Neural cell (in vitro differentiated cells): ENCODE results near the gene RAB34. TPM values are rescaled to one million over a fixed set of nuclear protein-coding genes. Genes with fewer than 3 reads are reported as not detected.

Source experiments
- H2AFZ ChIP-seq: fragments of 200-600, 300-800 bp; sonication (generic), shearing (Covaris generic); 2 replicates; pipeline ENCODE4 v1.6.0; 2014; ENCODE audit warnings: low read depth, mild to moderate bottlenecking, antibody characterized with exemption, low read length, moderate library complexity
- H3F3A ChIP-seq: fragments of 200-600 bp; shearing (Covaris generic); 2 replicates; pipeline ENCODE4 v1.6.1; 2016; ENCODE audit warnings: mild to moderate bottlenecking, moderate library complexity, mixed read lengths, antibody characterized with exemption, low read length; ENCODE audit not compliant: insufficient read depth, poor library complexity, severe bottlenecking
- H3K27ac ChIP-seq: fragments of 200-600, 300-800 bp; sonication (generic), shearing (Covaris generic); 2 replicates; pipeline ENCODE4 v1.5.1; 2014; ENCODE audit warnings: mild to moderate bottlenecking, low read length, moderate library complexity
- H3K27me3 ChIP-seq: fragments of 300-800, 200-600 bp; sonication (generic), shearing (Covaris generic); 2 replicates; pipeline ENCODE4 v1.6.0; 2014; ENCODE audit warnings: mild to moderate bottlenecking, low read depth, low read length, moderate library complexity; ENCODE audit not compliant: insufficient read depth
- H3K36me3 ChIP-seq: fragments of 300-800, 200-600 bp; sonication (generic), shearing (Covaris generic); 2 replicates; pipeline ENCODE4 v1.5.1; 2014; ENCODE audit warnings: mild to moderate bottlenecking, antibody characterized with exemption, low read length, moderate library complexity; ENCODE audit not compliant: insufficient read depth
- H3K4me2 ChIP-seq: fragments of 300-800, 200-600 bp; sonication (generic), shearing (Covaris generic); 2 replicates; pipeline ENCODE4 v1.6.0; 2014; ENCODE audit warnings: mild to moderate bottlenecking, low read length
- H3K4me3 ChIP-seq: fragments of 300-800, 200-600 bp; sonication (generic), shearing (Covaris generic); 2 replicates; pipeline ENCODE4 v1.5.1; 2014; ENCODE audit warnings: mild to moderate bottlenecking, low read length, moderate library complexity
- H3K79me2 ChIP-seq: fragments of 200-600 bp; shearing (Covaris generic); replicated peaks from 2 replicates; pipeline ENCODE4 v1.6.0; 2014; ENCODE audit warnings: mild to moderate bottlenecking, low read length, moderate library complexity; ENCODE audit not compliant: insufficient read depth
- H3K9ac ChIP-seq: fragments of 300-800, 200-600 bp; sonication (generic), shearing (Covaris generic); 2 replicates; pipeline ENCODE4 v1.6.1; 2016; ENCODE audit warnings: mild to moderate bottlenecking, low read length, mixed read lengths
- H3K9me2 ChIP-seq: fragments of 200-600 bp; shearing (Covaris generic); 2 replicates; pipeline ENCODE4 v1.6.1; 2016; ENCODE audit warnings: mild to moderate bottlenecking, low read length, mixed read lengths; ENCODE audit not compliant: insufficient read depth
- H3K9me3 ChIP-seq: fragments of 200-600, 300-800 bp; sonication (generic), shearing (Covaris generic); 2 replicates; pipeline ENCODE4 v1.6.1; 2016; ENCODE audit warnings: mild to moderate bottlenecking, mixed run types, low read length, moderate library complexity, mixed read lengths
- H4K20me1 ChIP-seq: fragments of 200-600 bp; shearing (Covaris generic); 2 replicates; pipeline ENCODE4 v1.6.1; 2016; ENCODE audit warnings: mild to moderate bottlenecking, mixed run types; ENCODE audit not compliant: insufficient read depth
- EP300 ChIP-seq: fragments of 450-650 bp; conservative IDR thresholded peaks from 2 replicates; pipeline ENCODE4 v1.6.1; 2014; ENCODE audit warnings: antibody characterized with exemption, mild to moderate bottlenecking, moderate library complexity; ENCODE audit not compliant: poor library complexity, severe bottlenecking
- EZH2 ChIP-seq: fragments of 200-600, 300-800 bp; shearing (Covaris generic), sonication (generic); IDR thresholded peaks from 2 replicates; pipeline ENCODE4 v1.6.1; 2014; ENCODE audit warnings: antibody characterized with exemption, low read length, borderline replicate concordance, mild to moderate bottlenecking; ENCODE audit not compliant: insufficient read depth, poor library complexity, severe bottlenecking
- MXI1 ChIP-seq: fragments of 450-650 bp; conservative IDR thresholded peaks from 2 replicates; pipeline ENCODE4 v1.6.1; 2014; ENCODE audit warnings: antibody characterized with exemption, mild to moderate bottlenecking; ENCODE audit not compliant: poor library complexity, severe bottlenecking
- POLR2AphosphoS5 ChIP-seq: IDR thresholded peaks from 2 replicates; pipeline ENCODE4 v1.6.1; 2012
- RAD21 ChIP-seq: fragments of 450-650 bp; conservative IDR thresholded peaks from 2 replicates; pipeline ENCODE4 v1.6.1; 2014; ENCODE audit warnings: antibody characterized with exemption, mild to moderate bottlenecking, moderate library complexity
- SMC3 ChIP-seq: fragments of 450-650 bp; conservative IDR thresholded peaks from 2 replicates; pipeline ENCODE4 v1.6.1; 2014; ENCODE audit warnings: antibody characterized with exemption, mild to moderate bottlenecking, moderate library complexity; ENCODE audit not compliant: poor library complexity
- TAF1 ChIP-seq: IDR thresholded peaks from 2 replicates; pipeline ENCODE4 v1.6.1; 2012; ENCODE audit warnings: low read depth
- polyA plus RNA-seq: library from polyadenylated mRNA; depleted of rRNA; stranded (reverse); fragments of >200 nt; gene quantifications from 2 replicates; pipeline ENCODE4 v1.2.3, GENCODE V29; 2014
- TF ChIP-seq, protein P1 (sequence below): fragments of 450-650 bp; IDR thresholded peaks from 2 replicates; pipeline ENCODE4 v1.5.1; 2014; ENCODE audit warnings: antibody characterized with exemption, mild to moderate bottlenecking, moderate library complexity; ENCODE audit not compliant: poor library complexity, severe bottlenecking
- TF ChIP-seq, protein P2 (sequence below): IDR thresholded peaks from 2 replicates; pipeline ENCODE4 v1.6.1; 2012; ENCODE audit warnings: borderline replicate concordance

Gene RAB34
- polyA plus RNA-seq, 1 donor from 2014 or later: 9.3 TPM

DNA sequence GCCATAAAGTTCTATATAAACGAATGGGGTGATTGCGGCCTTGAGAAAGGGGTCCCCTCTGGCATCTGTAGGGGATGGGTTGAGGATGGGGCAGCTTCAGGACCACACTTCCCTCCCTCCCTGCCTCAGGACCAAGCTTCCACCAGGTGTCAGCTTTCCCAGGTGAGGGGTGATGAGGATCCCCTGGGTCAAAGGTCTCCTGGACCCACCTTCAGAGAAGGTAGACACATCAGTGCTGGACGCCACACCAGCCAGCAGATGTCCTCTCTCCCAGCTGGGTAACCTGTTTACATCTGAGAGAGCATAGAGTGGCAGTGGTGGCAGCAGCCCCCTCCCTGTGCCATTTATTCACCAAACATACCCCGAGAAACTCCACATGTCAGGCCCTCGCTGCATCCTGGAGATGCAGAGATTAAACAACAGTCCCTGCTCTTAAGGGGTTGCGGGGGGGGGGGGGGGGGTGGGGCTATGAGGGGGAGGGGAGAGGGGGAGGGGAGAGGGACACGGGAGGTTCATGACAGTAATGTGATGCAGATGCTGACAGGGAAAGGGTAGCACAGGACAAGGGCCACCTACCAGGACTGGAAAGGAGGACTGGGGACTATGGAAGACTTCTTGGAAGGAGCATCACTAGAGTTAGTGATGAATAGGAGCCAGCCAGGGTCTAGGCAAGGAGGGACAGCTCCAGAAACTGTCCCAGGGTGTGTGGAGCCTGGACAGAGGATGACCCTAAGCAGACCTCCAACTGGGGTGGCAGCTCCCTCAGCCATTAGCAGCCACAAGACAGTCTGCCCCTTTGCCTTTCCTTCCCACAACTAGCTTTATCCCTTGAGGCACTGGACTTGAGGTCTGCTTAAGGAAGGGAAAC, 11.0 kb downstream of the RAB34 start:
- H3K27me3 ChIP-seq: no peaks in the 10 kb centered on the region
- no peak overlapping the region for H2AFZ ChIP-seq
- TF ChIP-seq, protein P1, sequence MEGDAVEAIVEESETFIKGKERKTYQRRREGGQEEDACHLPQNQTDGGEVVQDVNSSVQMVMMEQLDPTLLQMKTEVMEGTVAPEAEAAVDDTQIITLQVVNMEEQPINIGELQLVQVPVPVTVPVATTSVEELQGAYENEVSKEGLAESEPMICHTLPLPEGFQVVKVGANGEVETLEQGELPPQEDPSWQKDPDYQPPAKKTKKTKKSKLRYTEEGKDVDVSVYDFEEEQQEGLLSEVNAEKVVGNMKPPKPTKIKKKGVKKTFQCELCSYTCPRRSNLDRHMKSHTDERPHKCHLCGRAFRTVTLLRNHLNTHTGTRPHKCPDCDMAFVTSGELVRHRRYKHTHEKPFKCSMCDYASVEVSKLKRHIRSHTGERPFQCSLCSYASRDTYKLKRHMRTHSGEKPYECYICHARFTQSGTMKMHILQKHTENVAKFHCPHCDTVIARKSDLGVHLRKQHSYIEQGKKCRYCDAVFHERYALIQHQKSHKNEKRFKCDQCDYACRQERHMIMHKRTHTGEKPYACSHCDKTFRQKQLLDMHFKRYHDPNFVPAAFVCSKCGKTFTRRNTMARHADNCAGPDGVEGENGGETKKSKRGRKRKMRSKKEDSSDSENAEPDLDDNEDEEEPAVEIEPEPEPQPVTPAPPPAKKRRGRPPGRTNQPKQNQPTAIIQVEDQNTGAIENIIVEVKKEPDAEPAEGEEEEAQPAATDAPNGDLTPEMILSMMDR: no peak
- TF ChIP-seq MXI1 (no peak), TAF1 (no peak), EZH2 (no peak), SMC3 (no peak), POLR2AphosphoS5 (no peak), RAD21 (no peak), EP300 (no peak)
- TF ChIP-seq, protein P2, sequence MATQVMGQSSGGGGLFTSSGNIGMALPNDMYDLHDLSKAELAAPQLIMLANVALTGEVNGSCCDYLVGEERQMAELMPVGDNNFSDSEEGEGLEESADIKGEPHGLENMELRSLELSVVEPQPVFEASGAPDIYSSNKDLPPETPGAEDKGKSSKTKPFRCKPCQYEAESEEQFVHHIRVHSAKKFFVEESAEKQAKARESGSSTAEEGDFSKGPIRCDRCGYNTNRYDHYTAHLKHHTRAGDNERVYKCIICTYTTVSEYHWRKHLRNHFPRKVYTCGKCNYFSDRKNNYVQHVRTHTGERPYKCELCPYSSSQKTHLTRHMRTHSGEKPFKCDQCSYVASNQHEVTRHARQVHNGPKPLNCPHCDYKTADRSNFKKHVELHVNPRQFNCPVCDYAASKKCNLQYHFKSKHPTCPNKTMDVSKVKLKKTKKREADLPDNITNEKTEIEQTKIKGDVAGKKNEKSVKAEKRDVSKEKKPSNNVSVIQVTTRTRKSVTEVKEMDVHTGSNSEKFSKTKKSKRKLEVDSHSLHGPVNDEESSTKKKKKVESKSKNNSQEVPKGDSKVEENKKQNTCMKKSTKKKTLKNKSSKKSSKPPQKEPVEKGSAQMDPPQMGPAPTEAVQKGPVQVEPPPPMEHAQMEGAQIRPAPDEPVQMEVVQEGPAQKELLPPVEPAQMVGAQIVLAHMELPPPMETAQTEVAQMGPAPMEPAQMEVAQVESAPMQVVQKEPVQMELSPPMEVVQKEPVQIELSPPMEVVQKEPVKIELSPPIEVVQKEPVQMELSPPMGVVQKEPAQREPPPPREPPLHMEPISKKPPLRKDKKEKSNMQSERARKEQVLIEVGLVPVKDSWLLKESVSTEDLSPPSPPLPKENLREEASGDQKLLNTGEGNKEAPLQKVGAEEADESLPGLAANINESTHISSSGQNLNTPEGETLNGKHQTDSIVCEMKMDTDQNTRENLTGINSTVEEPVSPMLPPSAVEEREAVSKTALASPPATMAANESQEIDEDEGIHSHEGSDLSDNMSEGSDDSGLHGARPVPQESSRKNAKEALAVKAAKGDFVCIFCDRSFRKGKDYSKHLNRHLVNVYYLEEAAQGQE: no peak
- no peak overlapping the region for H3K27ac ChIP-seq
- H3K9me2 ChIP-seq: no peaks in the 10 kb centered on the region
- H4K20me1 ChIP-seq: no peaks in the 10 kb centered on the region
- no peak overlapping the region for H3K9ac ChIP-seq
- no peak overlapping the region for H3K4me3 ChIP-seq
- H3K79me2 ChIP-seq: no peaks in the 10 kb centered on the region
- H3K36me3 ChIP-seq: no peaks in the 10 kb centered on the region
- H3K4me2 ChIP-seq: no peak overlapping the region
- H3K9me3 ChIP-seq: no peaks in the 10 kb centered on the region
- H3F3A ChIP-seq: peaks cover 3% of the 10 kb centered on the region

DNA sequence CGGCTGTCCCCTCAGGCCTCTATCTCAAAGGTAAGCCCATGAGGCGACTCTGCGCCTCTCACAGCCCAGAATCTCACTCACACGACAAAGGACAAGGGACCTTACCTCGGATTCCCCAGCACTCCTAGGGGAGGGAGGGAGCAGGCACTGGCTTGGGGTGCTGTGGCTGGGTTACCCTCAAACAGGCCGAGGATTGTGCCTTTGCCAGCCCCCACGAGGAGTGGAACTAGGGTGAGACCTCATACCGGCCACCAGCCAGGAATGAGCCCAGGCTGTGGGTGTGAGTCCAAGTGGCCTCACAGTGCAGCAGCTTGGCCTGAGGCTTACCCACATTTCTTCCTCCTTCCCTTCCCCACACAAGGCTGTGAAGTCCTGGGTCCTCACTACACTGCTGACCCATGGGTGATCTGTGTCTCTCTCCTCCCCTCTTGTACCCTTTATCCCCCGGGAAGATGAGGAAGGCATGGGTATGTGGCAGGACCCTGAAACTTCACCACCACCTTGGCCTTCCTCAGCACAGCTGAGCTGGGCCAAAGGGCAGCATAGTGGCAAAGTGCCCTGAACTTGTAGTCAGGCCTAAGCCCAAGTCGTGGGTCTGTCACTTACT, 11.8 kb downstream of the RAB34 start:
- Histone ChIP-seq H3K4me2 (no peak overlapping the region), H3K9me3 (no peaks in the 10 kb centered on the region), H4K20me1 (no peaks in the 10 kb centered on the region), H3K27ac (no peak overlapping the region), H3F3A (peaks cover 3% of the 10 kb centered on the region), H3K79me2 (no peaks in the 10 kb centered on the region), H3K27me3 (no peaks in the 10 kb centered on the region), H2AFZ (no peak overlapping the region), H3K9ac (no peak overlapping the region), H3K4me3 (no peak overlapping the region), H3K9me2 (no peaks in the 10 kb centered on the region), H3K36me3 (no peaks in the 10 kb centered on the region)
- TF ChIP-seq SMC3 (no peak), MXI1 (no peak), POLR2AphosphoS5 (no peak), TAF1 (no peak), RAD21 (no peak), EP300 (no peak), EZH2 (no peak)
- TF ChIP-seq, protein P1: no peak
- TF ChIP-seq, protein P2: no peak
